Stromal cell of bone marrow (primary cell): ENCODE data around the gene C10orf67.

Experiments used
- DNase-seq: peaks from one replicate; pipeline ENCODE4 v3.0.0-alpha.2; 2012; ENCODE audit warnings: low read depth

Gene C10orf67

DNA sequence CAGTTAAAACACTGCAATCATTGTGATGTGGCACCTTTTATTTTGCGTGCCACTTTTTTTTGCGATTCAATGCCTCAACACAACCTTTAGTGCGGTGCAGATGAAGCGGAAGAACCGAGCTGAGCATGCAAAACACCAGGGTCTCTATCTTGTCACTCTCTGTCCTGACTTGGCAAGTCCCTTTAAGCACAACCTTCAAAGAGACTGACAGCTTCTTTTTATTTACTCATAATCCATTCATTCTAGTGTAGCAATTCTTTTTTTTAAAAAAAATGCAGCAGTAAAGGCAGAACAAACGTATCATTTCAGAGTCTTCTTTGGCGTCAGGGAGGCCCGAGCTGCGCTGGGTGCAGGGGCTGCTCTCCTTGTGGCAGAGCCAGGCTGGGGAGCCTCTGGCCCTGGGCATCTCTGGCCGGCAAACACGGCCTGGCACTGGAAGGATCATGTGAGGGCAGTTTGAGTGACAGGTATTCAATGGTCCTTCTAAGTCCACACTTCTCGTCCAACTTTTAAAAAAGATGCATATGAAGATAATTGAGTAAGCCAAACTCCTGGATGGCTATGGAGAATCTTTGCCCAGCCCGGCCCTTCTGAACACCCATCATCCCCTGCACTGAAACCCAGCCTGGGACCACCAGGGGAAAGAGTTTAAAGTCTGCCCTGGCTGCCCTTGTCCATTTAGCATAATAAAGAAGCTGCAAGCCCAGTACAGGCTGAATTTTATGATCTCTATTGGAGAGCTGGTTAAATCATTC, 148.6 kb downstream of the C10orf67 start:
- no peak for DNase-seq

DNA sequence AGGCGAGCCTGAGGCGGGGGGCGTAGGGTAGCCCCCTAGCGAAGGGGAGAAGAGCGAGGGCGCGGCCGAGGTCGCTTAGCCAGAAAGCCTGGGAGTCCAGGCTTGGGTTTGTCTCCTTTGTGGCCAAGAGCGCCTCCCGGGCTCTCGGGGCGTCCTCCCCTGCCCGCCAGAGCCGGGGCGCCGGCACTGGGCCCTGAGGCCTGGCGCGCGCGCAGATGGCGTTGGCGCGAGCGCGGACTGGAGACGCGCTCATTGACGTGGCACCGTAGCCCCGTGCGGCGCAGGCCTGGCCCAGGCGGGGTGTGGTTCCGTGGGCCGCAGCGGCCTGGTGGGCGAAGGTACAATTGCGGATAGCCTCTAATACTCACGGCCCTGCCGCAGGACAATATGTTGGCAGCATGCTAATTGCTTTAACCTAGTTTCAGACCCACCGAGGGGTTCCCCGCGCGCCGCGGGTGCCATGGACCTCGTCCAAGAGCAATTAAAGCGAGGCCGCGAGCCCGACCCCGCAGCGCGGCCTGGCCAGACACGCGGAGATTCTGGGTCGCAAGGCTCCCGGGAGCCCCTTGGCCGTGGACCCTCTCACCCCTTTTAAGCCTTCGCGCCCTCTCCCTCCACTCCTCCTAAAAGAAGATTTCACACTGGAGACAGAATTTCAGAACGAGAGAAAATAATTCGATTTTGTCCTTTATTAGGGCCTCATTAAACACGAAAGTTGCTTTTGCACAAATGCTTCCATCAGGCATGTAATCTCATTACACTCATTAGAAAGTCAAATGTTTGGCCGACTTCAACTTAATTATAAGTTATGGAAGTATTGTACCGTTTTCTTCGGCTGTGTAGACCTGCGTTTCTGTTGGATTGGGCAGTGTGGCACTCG, 149.4 kb downstream of the C10orf67 start:
- DNase-seq, result no peak

DNA sequence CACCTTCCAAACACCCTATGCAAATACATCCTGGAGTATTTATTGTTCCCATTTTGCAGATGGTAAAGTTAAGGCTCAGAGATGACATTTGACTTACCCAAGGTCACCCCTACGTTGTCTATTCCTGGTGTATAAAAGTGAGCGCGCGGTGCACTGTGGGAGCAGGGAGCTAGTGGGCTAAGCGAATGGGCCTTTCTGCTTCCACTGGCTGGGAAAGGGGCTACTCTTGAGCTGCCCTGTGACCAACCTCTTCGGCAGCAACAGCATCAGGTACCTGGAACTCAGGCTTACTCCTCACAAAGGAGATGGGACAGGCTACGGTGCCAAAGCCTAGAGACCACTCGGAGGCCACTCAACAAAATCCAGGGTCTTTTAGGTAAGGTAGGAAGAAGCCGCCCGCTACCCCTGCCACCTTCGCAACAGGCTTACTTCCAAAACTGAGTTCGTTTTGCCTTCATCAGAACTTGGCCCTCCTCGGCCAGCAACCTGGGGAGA, 150.1 kb downstream of the C10orf67 start:
- DNase-seq, result no peak

GRCh38 chr10:23193435-23194074, 151.0 kb downstream of the C10orf67 start:
- DNase-seq, result no peak

- no peak for DNase-seq
Measured at GRCh38 chr10:23192712-23193434, 151.7 kb downstream of the C10orf67 start.

DNA sequence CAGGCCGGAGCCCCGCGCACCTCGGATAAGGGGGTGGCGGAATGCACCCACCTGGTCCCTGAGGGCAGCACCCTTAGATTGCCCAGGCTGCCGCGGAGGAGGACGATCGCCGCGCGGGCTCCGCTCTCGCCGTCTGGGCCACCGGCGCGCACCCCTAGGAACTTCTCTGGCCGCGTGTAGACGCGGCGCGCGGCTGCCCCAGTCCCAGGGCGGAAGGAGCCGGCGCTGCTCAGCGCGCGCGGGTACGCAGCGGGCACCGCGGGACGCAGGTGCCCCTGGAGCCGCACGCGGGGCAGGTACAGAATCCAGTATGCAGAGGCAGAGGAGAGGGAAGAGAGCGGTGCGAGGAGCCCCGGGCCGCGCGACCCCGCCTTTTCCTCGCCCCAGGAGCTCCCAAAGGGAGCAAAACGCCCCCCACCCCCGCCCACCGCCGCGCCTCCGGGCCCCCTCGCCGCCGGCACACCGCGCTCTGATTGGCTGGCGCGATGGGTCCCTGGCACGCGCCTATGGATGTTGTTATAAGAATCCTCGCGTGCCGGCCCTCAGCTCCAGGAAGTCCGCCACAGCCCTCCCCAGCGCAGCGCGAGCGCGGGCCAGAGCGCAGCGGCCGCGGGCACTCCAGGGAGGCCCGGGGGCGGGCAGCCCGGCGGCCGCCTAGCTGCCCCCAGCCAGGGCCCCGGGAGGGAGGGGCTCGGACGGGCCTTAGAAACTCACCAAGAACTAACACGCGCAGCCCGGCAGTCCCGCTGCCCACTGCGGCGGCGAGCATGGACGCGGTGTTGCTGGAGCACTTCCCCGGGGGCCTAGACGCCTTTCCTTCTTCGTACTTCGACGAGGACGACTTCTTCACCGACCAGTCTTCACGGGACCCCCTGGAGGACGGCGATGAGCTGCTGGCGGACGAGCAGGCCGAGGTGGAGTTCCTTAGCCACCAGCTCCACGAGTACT, 152.6 kb downstream of the C10orf67 start, which contains the start of gene PTF1A:
TSS of gene PTF1A (plus strand) at position 549 of the 948 bp plus-strand sequence. CDS start at position 768, 219 bp downstream.
- DNase-seq, result no peak

GRCh38 chr10:23190872-23191763, 153.5 kb downstream of the C10orf67 start:
- no peak for DNase-seq

DNA sequence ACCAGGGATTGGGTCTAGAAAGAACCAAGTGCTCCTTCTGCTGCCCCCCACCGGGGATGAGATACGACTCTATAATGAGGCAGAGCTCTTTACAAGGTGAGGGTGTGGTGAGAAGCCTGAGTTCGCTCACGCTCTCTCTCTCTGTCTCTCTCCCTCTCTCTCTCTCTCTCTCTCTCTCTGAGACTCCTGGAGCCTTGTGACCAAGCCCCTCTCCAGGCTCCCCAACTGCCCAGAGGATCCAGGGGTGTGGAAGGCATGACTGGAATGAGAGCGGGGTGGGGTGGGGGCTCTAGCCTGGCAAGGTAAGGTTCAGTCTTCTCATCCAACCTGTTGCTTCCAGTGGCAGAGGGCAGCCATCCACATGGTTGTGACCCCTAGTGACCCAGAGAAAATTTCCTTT, 155.6 kb downstream of the C10orf67 start:
- DNase-seq, result no peak

DNA sequence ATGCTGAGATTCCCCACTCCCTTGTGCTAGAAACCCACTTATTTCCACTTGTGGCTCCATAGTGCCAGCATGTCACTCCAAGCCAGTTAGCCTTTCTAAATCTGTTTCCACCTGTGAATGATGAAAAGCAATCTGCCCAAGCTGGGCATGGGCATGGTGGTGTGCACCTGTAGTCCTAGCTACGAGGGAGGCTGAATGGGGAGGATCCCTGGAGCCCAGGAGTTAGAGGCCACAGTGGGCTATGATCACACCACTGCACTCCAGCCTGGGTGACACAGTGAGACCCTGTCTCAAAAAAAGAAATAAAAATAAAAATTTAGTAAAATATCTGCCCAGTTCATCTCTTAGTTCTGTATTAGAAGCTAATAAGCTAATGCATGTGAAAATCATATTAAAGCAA, 157.4 kb downstream of the C10orf67 start:
- no peak for DNase-seq

- DNase-seq, result no peak
Measured at GRCh38 chr10:23186697-23187096, 157.9 kb downstream of the C10orf67 start.

GRCh38 chr10:23186178-23186577, 158.4 kb downstream of the C10orf67 start:
- no peak for DNase-seq

GRCh38 chr10:23174977-23175512, 169.6 kb downstream of the C10orf67 start:
- DNase-seq, result no peak

DNA sequence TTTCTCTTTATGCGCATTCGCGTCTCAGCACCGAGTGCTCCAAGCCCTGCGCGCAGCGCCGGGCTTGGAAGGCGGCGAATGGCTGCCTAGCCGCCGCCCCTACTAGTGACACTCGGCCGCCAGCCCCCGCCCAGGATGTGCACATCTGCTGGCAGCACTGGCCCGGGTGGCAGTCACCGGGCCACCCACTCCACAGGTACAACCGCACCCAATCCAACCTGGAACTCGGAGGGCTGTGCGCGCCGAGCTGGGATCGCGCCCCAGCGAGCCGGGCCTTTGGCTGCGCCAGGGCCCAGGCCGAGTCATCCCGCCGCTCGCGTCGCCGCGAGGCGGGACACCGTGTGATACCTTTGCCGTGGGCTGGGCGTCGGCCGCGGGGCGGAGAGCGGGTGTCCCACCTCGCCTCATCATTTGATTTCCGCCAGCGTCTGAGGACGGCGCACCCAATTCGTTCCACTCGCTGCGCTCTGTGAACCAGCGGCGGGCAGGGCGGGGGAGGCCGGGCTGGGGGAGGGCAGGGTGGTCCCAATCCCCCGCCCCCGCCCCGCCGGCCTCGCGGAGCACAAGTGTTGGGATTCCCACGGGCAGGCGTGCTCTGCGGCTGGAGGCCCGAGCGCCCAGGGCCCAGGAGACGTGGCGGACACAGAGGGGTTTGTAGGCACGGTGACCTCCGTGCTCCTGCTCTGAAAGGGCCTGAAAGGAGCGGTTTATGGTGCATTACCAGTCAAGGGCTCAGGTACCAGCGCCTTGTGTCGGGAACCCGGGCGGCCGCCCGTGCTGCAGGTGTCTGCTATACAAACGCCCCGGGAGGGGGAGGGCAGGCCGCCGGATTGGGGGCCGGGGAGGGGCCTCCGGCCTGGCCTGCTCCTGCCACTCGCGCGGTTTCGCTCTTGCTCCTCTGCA, 170.3 kb downstream of the C10orf67 start:
- no peak for DNase-seq

DNA sequence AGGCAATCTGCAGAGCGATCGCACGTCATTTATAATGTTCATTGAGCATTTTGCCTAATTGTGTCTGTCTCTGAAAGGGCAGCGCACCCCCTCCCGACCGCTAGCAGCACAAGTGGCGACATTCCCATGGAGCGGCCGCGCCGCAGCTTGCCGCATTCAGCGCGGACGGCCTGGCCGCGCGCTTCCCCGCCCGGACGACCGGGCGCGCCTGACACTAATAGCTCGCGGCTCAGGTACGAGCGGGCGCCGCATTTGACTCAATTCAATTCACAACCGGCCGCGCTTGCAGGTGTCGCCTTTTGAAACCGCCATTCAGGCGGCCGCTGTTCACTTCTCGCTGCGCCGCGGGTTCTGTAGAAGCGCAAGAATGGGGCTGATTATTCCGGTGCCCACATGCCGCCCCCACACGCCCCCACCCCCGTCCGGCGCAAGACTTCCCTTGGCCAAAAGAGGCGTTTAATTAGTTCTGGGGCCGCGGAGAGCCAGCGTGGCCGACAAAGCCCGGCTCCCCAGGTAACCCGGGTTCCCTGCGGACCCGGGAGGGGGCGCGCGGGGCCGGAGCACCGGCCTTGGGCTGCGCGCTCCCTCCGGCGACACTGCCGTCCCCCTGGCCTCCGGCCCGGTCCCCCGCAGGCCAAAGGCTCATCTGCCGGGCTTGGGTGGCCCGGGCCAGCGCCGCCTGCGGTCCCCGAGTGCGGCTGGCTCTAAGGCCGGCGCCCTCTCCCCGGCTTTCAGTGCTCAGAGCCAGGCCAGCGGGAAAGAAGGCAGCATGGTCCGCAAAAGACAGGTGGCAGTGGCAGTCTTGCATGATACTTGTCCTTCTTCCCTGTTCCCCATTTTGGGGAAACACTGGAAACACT, 171.2 kb downstream of the C10orf67 start:
- DNase-seq, result no peak

DNA sequence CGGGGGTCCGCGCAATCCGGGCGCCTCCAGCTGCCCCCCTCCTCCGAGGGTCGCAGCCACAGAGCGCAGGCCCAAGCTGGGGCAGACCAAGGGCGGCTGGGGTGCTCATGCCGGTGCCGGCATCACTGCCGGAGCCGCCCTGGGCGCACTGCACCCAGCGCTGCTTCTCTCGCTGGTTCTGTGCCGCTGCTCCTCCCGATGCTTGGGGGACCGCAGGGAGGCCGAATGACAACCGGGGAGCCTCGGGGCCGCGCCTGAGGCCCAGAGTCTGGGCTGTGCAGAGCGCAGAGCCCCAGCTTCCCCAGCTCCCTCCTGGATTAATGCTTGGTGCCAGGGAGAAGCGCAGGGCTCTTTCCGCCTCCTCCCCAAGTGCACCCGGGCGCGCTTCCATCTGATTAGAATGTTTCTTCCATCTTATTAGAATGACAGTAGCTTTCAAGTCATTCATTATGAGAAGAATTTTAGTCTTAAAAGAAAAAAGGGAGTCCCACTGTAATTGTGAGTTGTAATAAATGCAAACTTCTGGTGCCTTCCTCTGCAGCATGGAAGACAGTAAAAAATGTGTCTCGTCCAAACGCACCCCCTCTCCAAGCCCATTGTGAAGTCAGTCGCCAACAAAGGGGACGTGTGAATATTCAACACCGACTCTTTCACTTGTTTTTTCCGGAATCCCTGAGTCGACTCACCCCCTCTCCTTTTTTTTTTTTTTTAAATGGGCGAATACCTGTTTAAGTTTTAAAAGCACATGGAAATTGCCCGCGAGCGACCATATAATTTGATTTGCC, 172.0 kb downstream of the C10orf67 start:
- no peak for DNase-seq

DNA sequence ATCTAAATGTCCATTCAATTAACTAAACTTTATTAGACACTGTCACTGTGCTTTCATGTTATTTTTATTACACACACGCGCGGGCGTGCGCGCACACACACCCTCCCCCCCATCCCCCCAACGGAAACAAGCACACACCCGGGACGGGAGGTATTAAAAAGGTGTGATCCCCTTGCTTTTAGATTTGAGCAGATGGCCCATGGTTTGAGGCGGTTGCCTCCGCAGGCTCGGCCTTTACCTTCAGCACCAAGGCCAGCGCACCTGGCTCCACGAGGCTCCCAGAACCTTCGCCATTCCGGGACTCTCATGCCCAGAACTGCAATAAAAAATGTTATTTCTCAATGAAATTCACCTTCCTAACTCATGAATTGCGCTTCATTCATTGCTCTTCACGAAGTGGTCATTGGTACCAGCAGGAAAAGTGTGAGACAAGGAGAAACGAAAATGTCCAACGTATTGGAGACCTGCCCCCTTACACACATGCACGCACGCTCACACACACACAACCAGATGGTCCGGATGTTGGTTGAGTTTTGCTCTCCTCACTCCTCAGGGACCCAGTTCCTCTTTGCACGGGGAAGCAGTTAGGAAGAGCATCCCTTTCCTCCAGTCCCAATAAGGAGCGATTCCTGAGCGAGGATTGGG, 173.2 kb downstream of the C10orf67 start:
- DNase-seq, result no peak
